K562 (cell line): ENCODE measurements around the gene RBFOX2. TPM values are rescaled to one million over a fixed set of nuclear protein-coding genes. Genes with fewer than 3 reads are reported as not detected.

Experiments used
- BCLAF1 ChIP-seq, 2 experiments: fragments of 450-650 bp in 1 of 2; IDR thresholded peaks; 2 replicates each; pipeline ENCODE4 v1.6.1; 2011 to 2017; ENCODE audit warnings: low read depth in 2 of 2, antibody characterized with exemption in 1 of 2, borderline replicate concordance in 1 of 2, low read length in 1 of 2, mild to moderate bottlenecking in 1 of 2, mixed read lengths in 1 of 2; ENCODE audit not compliant: control insufficient read depth in 1 of 2
- CHD1 ChIP-seq: fragments of 200-600 bp; sonication (generic); IDR thresholded peaks from one replicate; pipeline ENCODE4 v1.6.1; 2012; ENCODE audit warnings: mild to moderate bottlenecking, moderate library complexity, low read length, inconsistent platforms
- ETS2 ChIP-seq: IDR thresholded peaks from 2 replicates; pipeline ENCODE4 v1.6.1; 2016; ENCODE audit warnings: borderline replicate concordance, missing genetic modification characterization, mild to moderate bottlenecking, moderate library complexity, missing compliant biosample characterization; ENCODE audit not compliant: poor library complexity, severe bottlenecking
- HLTF ChIP-seq: fragments of 450-650 bp; IDR thresholded peaks from 2 replicates; pipeline ENCODE4 v1.6.1; 2016
- MGA ChIP-seq: fragments of 450-650 bp; IDR thresholded peaks from 2 replicates; pipeline ENCODE4 v1.6.1; 2016; ENCODE audit warnings: mild to moderate bottlenecking, moderate library complexity
- YY1 ChIP-seq, 3 experiments: IDR thresholded peaks; 2 replicates each; pipeline ENCODE4 v1.6.1; 2011; ENCODE audit warnings: low read length in 2 of 3, mild to moderate bottlenecking in 2 of 3, moderate library complexity in 2 of 3, borderline replicate concordance in 1 of 3, control low read depth in 1 of 3, low read depth in 1 of 3; ENCODE audit not compliant: insufficient read depth in 3 of 3, insufficient replicate concordance in 2 of 3, control insufficient read depth in 1 of 3, insufficient read length in 1 of 3; ENCODE audit errors: extremely low read depth in 1 of 3
- ZFP1 ChIP-seq: fragments of 450-650 bp; formaldehyde crosslinking; IDR thresholded peaks from 2 replicates; pipeline ENCODE4 v1.4.0; 2020; ENCODE audit warnings: mild to moderate bottlenecking, mixed read lengths
- polyA plus RNA-seq, 8 experiments: library from polyadenylated mRNA; depleted of rRNA in 4 of 8; stranded (reverse) in 5 of 8; unstranded in 3 of 8; fragments of >200 nt; fragmentation: Nextera tagmentation in 2 of 8; fragmentation: Illumina TruSeq in 1 of 8; extraction: Ambion mirVana in 2 of 8; extraction: Trizol in 1 of 8; gene quantifications; 2 replicates each; pipeline versions ENCODE4 v1.2.1 to v1.2.3, GENCODE V29; 2011 to 2014; ENCODE audit warnings: inconsistent platforms in 1 of 8, missing spikeins in 1 of 8
- total RNA-seq, 7 experiments: library from RNA; depleted of rRNA in 6 of 7; stranded (reverse); fragments of >200 nt in 6 of 7; fragmentation: Illumina TruSeq in 2 of 7; extraction: Trizol in 2 of 7; gene quantifications; 2 replicates each; pipeline versions ENCODE4 v1.2.1 to v1.2.3, GENCODE V29; 2011 to 2021; ENCODE audit warnings: low replicate concordance in 1 of 7

The RBFOX2 gene
- total and polyA plus RNA-seq, 9 of the 15 experiments (the other 6 are each of a cell fraction or from before 2014, with no cell fraction given), result 5.8 to 24.8 (median 14.2) TPM

- no peak for TF ChIP-seq BCLAF1 (IDR thresholded peaks at IDR 0.05; ENCODE audit: borderline replicate concordance in 1 of 2, control insufficient read depth in 1 of 2, low read depth in 2 of 2, low read length in 1 of 2)
- TF ChIP-seq ZFP1 (CRISPR knock-in tag), result no peak
- no peak for TF ChIP-seq YY1 (IDR thresholded peaks at IDR 0.05; ENCODE audit: borderline replicate concordance in 1 of 3, control insufficient read depth in 1 of 3, extremely low read depth in 1 of 3, insufficient read depth in 3 of 3, insufficient read length in 1 of 3, insufficient replicate concordance in 2 of 3, low read depth in 1 of 3, low read length in 2 of 3)
- TF ChIP-seq MGA, result no peak
- TF ChIP-seq HLTF, result no peak
- no peak for TF ChIP-seq ETS2
- TF ChIP-seq CHD1, result no peak
Observed at GRCh38 chr22:36069368-36069767, 40.7 kb upstream of the RBFOX2 start (continued).
